ENCODE data around the gene POU5F2. TPM values are rescaled to one million over a fixed set of nuclear protein-coding genes. Genes with fewer than 3 reads are reported as not detected.

The POU5F2 gene
- total RNA-seq, 1 donor from 2014 or later = 2.3 TPM

- intact Hi-C loops (cut with micrococcal nuclease) = no loop called here
Observed at GRCh38 chr5:93716453-93716852, 24.9 kb downstream of the POU5F2 start.

- intact Hi-C loops (cut with micrococcal nuclease) = no loop called here
Observed at GRCh38 chr5:93715761-93716160, 25.6 kb downstream of the POU5F2 start.

GRCh38 chr5:93715327-93715726 lies 26.1 kb downstream of the POU5F2 start:
- intact Hi-C loops (cut with micrococcal nuclease) = no loop called here

GRCh38 chr5:93708442-93708841 lies 33.0 kb downstream of the POU5F2 start:
- intact Hi-C loops (cut with micrococcal nuclease) = no loop called here

GRCh38 chr5:93705896-93706295 lies 35.5 kb downstream of the POU5F2 start:
- intact Hi-C loops (cut with micrococcal nuclease) = no loop called here

GRCh38 chr5:93704996-93705395 lies 36.4 kb downstream of the POU5F2 start:
- intact Hi-C loops (cut with micrococcal nuclease) = no loop called here

GRCh38 chr5:93691997-93692396 lies 49.4 kb downstream of the POU5F2 start:
- intact Hi-C loops (cut with micrococcal nuclease) = no loop called here

Other genes with a start within 250 kb of the POU5F2 start
- not detected in 2 replicates for gene NR2F1-AS1, start 160.4 kb downstream of the POU5F2 start, total RNA-seq
- not detected in 2 replicates for gene NR2F1, start 158.4 kb downstream of the POU5F2 start, total RNA-seq

Data from T-helper 1 cell treated with Interleukin-12 subunit alpha and Interleukin-12 subunit beta and Interleukin-4 antibody, amounts not matched to agents 30 ng/mL and 1 ng/mL, for 36 hours (primary cell).